Measurements from ENCODE around the gene ARHGAP21.
A peak's percentile ranks its signal among the peaks of the same experiment; 100 is the strongest.
"Not testable (repeated sequence)": the region's sequence is repeated elsewhere in the genome, so short reads cannot be mapped to it uniquely, and the experiment has no call there.

The ARHGAP21 gene

DNA sequence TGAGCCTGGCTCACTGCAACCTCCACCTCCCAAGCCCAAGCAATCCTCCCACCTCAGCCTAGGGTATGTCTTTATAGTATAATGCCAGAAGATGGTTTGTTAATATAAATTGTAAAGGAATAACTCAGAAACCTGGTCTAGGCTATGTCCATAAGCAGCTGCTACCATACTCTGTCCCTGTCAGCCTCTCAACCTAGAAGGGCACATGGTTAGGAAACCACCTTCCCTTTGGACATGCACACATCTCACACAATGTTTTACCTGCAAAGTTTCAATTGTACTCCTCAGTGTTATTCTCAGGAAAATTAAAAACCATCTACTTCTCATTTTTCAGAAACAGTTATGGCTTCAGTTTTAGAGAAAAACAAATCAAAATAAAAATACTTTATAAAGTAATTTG is 40.1 kb downstream of the ARHGAP21 start:
- no peak for DNase-seq (ENCODE audit: low spot score)

DNA sequence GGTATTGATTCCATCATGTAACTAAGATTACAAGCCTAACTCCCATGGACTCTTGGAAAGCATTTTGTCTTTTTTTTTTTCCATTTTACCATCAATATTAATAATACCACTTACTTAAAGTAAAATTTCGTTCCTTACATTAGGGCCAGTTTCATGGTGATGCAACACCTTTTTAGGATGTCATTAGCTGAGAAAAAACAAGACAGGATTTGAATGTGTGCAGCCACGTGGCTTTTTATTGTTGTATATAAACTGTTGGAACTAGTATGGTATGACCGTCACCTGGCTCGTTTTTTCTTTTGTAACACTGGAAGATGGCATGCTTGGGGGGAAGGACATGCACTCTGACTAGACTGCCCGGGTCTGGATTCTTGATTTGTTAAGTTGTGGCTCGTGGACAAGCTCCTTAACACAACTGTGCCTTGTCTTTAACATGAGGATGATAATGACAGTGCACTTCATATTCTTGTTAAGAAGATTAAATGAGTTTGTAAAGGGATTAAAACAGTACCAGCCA is 42.1 kb downstream of the ARHGAP21 start:
- DNase-seq (ENCODE audit: low spot score), result no peak

DNA sequence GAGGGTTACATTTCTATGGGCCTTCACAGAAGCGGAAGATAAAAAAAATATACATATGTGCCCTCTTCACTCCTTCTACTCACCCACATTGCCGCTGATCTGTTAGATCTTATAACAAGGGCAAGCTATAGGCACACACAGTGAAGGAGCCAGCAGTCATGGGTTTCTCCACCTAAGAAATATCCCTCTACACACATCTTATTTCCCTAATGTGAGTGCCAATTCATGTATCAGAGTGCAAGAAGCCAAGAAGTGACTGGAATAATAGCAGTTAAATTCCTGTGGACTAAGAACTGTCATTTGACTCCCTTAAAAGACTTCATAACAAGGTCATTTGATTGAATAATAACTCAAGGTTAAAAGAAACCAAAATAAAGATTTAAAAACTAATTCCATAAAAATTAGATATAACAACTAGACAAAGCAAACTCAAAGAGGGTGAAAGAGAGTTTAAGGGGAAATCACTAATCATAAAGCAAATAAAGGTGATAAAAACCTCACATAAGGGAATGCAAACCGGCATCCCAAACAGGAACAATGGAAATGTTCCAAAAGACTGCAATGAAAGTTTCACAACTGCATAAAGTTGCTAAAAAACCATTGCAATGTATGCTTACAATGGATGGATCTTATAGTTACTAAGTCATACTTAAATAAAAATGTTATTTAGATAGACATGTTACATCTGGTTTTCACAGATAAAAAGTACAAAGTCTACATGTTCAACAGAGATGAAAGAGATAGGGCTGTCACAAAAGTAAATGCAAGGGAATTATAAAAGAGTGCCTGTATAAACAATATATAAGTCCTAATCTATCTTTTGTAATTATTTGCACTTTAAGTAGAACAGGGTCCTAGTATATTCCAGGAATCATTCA is 42.8 kb downstream of the ARHGAP21 start:
- DNase-seq (ENCODE audit: low spot score), result no peak

DNA sequence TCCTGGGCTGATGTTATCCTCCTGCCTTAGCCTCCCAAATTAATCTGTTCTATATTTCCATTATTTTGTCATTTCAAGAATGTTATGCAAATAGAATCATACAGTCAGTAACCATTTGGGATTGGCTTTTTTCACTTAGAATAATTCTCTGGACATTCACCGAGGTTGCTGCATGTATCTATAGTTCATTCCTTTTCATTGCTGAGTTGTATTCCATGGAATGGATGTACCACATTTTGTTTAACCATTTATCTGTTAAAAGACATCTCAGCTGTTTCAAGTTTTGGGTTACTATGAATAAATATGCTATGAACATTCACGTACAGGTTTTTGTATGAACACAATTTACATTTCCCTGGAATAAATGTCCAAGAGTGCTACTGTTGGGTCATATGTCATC is 44.9 kb downstream of the ARHGAP21 start:
- DNase-seq (ENCODE audit: low spot score), result no peak

DNA sequence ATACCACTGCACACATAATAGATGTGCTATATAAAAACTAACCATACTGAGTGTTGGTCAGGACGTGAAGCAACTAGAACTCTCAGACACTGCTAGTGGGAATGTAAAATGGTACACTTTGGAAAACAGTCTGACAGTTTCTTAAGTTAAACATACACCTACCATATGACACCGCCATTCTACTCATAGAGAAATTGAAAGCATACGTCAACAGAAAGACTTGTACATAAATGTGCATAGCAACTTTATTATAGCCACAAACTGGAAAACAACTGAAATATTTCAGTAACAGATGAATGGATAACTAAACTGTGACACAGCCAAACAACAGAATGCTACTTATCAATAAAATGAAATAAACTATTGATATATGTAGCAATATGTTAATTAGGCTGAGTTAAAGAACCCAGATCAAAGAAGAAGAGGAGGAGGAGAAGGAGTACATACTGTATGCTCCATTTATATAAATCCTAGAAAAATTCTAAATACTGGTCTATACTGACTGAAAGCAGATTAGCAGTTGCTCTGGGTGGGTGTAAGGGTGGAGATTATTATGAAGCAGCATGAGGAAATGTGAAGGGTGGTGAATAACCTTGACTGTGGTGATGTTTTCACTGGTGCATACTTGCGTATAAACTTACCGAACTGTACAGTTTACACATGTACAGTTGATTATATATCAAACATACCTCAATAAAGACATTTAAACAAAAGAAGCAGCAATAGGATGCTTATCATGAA is 48.6 kb downstream of the ARHGAP21 start:
- no peak for DNase-seq (ENCODE audit: low spot score)

DNA sequence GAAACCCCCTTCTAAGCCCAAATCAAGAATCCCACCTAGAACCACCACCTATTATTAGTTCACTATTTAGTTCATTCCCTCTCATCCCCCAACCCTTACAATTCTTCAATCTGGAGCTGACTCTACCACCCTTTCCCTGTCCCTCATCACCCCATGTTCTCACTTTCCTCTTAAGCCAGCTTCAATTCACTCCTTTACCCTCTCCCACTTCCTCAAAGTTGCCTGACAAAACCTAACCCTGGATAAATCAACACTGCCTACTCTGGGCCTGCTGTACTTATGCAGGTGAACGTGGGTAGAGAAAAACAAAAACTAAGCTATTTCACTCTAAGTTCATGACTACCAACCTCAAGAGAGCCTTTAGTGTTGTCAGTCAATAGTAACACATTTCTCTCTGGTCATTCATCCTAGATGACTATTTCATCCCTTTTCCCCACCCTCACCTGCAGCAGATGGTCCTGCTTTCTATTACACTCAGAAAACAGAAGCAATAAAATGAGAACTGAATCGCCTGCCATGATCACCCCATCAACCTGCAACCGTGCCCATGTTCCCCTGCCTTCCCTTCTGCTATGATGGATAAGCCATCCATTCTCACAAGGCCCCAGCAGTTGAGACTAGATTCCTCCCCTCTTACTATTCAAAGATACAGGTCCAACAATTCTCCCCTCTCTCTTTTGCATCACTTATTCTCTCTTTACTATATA is 52.6 kb downstream of the ARHGAP21 start:
- DNase-seq (ENCODE audit: low spot score), result no peak

DNA sequence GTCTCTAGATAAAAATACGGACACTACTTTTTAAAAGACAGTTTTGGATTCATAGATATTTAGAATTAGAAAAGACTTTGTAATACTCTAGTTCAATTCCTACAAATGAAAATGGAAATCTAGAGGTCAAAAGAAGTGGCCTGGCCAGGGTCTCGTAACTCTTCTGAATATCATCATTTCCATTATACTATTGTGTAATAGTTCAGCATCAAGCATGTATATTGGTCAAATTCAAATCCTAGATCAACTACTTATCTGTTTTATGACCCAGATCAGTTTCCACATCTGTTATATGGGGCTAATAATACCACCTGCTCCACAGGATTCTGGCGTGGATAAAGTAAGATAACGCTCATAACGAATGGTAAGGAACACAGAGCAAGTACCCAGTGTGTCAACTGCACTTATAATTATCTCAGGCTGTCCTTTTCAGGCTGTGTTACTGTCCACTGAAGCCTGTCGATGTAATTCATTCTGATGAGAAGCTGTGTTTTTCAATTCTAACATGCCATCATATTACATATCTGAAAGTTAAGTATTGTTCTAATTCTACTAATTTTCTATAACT is 54.3 kb downstream of the ARHGAP21 start:
- no peak for DNase-seq (ENCODE audit: low spot score)

DNA sequence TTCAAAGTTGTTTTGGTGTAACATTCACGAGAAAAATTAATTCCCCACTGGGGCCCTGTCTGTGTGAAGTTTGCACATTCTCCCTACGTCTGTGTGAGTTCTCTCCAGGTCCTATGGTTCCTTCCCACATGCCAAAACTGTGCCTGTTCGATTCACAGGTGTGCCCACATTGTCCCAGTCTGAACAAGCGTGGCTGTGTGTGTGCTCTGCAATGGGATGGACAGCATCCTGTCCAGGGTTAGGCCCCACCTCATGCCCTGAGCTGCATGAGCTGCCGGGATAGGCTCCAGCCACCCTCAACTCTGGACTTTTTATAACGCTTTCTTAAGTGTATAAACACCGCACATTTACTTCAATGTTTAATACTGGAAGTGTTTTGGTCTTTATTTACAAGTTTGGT is 55.4 kb downstream of the ARHGAP21 start:
- no peak for DNase-seq (ENCODE audit: low spot score)

DNA sequence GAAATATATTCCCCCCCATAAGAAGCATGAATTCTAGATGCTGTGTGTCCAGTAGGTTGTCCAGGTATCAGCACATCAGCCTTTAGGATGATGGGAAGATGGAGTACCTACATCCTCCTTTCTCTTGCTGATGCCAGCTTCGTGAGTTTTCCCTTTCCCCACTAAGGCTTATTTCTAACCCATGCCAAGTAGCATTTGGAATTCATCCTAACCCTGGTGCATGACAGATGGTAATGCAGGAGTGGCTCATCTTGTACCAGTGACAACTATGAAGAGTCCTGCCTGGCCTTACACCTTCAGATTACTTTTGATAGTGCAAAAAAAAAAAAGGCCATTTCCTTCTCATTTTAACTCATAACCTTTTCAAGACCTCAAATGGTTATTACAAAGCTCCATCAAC is 58.7 kb downstream of the ARHGAP21 start:
- no peak for DNase-seq (ENCODE audit: low spot score)

DNA sequence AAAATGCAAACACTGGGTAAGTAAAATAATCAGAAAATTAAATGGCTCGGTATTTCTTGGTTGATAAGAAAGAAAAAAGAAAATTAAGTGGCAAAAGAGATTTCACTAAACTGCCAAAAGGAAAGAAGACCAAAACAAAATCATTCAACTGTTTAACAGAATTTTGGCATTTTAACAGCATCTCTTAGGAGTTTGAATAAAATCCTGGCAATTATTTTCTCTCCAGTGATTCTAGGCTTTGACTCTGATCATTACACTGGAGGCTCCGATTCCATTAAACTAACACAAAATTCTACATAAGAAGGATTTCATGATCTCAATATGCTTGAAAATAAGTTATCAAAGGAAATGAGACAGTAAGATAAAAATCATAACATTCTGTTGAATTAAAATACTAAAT is 62.3 kb downstream of the ARHGAP21 start:
- DNase-seq (ENCODE audit: low spot score), result no peak

DNA sequence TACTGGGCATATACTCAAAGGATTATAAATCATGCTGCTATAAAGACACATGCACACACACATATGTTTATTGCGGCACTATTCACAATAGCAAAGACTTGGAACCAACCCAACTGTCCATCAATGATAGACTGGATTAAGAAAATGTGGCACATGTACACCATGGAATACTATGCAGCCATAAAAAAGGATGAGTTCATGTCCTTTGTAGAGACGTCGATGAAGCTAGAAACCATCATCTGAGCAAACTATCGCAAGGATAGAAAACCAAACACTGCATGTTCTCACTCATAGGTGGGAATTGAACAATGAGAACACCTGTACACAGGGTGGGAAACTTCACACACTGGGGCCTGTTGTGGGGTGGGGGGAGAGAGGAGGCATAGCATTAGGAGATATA is 65.4 kb downstream of the ARHGAP21 start:
- DNase-seq (ENCODE audit: low spot score), result not testable (repeated sequence)

DNA sequence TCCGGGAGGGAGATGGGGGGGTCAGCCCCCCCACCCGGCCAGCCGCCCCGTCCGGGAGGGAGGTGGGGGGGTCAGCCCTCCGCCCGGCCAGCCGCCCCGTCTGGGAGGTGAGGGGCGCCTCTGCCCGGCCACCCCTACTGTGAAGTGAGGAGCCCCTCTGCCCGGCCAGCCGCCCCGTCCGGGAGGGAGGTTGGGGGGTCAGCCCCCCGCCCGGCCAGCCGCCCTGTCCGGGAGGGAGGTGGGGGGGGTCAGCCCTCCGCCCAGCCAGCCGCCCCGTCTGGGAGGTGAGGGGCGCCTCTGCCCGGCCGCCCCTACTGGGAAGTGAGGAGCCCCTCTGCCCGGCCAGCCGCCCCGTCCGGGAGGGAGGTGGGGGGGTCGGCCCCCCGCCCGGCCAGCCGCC is 67.4 kb downstream of the ARHGAP21 start:
- DNase-seq (ENCODE audit: low spot score), result not testable (repeated sequence)

DNA sequence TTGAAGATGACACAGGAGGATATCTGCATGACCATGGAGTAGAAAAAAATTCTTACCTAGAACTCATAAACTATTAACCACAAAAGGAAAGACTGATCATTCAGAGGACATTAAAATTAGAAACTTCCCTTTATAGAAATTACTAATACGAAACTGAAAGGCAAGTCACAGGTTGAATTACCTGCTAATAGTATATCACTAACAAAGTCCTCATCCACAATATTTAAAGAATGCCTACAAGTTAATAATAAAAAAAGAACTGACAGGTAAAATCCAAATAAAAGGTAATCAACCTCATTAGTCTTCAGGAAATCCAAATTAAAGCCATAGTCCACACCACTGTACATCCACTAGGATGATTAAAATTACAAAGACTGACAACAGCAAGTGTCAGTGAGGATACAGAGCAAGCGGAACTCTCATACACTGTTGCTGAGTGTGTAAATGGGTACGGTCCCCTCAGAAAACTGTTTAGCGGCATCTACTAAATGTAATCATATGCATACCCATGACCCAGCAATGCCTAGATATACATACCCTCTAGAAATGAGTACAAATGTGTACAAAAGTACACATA is 71.2 kb downstream of the ARHGAP21 start:
- DNase-seq (ENCODE audit: low spot score), result no peak

DNA sequence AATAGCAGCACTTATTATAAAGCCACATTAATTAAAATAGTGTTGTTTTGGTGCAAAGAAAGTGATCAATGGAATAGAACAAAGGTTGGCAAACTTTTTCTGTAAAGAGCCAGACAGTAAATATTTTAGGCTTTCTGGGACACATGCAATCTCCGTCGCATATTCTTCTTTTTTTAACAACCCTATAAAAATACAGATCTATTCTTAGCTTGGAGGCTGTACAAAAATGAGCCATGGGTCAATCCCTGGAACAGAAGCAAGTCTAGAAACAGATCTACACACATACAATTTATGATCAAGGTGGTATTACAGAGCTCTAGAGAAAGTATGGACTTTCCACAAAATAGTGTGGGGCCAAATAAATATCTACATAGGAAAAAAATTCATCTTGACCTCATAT is 71.8 kb downstream of the ARHGAP21 start:
- no peak for DNase-seq (ENCODE audit: low spot score)

DNA sequence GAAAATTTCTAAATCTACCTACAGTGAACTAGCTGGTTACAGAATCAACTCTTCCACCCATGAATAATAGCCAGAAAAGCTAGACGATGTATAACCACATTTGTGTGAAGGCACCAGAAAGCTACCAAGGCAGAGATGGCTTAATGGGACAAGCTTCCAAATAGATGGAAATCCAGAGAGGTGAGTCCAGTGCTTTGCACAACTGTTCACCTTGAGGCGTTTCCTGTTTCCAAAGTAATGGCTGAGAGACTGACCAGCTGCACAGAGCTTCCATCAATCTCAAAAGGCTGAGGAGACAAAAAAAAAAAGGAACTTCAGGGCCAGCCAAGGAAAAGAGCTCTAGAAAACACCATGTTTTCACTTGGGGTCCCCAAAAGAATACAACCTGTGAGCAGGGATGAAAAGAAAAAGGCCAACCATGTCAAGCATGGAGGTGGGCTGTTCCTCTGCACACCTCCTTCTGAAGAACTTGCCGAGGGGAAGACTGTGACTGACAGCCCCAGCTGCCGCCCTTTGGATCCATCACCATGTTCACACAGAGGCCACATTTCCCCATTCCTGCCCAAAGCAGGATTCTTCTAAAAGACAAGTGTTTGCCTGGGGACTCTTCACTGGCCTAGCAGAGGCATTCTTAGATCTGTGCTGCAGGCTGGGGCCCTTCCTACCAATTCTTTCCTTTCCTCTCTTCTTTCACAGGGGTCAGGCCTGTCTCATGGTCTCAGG is 72.9 kb downstream of the ARHGAP21 start:
- no peak for DNase-seq (ENCODE audit: low spot score)

DNA sequence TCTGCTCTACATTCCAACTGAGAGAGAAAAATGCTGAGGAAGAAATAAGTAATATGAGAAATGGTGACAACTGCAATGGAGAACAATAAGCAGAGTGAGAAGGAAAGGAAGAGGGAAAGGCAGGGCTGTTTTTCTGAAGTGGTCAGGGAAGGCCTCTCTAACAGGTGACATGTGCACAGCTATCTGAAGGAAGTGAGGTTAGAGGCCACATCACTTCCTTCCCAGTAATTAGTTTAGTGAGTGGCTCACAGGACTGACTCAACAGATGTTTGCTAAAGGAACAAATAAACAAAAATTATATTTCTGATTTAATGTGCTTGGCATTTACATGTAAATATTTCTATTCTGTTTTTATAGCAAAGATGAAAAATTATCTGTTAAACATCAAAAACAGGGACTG is 77.9 kb downstream of the ARHGAP21 start:
- DNase-seq (ENCODE audit: low spot score), result no peak

DNA sequence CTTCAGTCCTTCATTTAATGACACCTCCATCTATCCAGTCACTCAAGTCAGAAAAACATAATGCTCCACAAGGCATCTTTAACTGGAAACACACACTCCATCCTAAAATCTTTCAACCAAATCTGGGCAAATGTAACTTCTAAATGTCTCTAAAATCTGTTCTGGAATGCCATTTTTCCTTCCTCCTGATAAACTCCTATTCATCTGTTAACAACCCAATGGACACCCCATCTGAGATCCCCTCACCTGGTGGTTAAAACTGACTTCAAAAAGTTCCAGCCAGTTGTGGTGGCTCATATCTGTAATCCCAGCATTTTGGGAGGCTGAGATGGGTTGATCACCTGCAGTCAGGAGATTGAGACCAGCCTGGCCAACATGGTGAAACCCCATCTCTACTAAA is 78.7 kb downstream of the ARHGAP21 start:
- DNase-seq (ENCODE audit: low spot score), result no peak

DNA sequence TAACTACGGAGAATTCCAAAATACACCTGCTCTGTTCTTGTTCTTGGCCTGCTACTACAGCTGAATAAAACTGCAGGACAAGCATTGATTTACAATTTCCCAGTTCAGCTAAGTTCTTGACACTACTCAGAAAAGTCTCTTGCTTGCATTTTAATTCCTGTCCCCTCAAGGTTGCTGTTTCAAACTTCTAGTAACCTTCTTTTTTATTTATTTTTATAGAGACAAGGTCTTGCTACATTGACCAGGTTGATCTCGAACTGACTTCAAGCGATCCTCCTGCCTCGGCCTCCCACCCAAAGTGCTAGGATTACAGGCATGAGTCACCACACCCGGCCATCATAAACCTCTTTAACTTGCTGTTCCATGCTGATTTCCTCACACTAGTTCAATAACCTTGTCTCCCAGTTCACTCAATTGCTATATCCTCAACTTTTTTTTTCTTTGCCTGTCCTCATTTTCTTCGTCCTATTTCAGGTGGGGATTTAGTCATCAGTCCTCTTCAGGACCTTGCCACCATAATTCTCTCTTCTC is 79.9 kb downstream of the ARHGAP21 start:
- DNase-seq (ENCODE audit: low spot score), result peak; percentile 45

DNA sequence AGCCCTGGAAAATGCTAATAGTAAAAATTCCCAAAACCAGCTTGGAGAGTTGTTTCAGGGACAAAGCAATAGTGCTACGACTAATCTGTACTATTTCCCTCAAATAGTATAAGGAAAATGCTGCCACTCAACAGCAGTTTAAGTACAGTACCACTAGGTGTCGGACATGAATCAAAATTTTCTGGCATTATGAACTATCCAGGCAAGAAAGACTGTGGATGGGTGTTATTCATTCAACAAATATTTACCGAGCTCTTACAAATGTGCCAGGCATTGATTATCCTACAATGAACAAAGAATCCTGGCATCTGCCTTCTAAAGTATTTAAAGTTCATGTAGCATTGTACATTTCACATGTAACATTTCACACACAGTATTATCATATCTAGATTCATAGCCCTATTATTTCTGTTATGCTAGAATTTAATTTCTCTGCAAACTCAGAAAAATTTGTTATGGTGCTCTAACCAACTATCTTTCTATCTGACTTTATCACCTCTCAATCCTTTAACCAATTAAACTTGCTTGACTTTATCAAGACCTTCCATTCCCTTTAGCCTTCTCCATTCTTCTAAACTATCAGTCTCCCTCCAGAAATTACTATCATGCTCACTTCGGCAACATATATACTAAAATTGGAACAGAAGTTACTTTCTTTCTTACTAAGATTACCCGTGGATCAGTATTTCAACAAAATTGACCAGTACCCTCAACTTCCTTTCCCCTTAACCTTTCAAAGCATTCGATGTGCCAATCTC is 80.6 kb downstream of the ARHGAP21 start:
- peak; percentile 61 for DNase-seq (ENCODE audit: low spot score)

DNA sequence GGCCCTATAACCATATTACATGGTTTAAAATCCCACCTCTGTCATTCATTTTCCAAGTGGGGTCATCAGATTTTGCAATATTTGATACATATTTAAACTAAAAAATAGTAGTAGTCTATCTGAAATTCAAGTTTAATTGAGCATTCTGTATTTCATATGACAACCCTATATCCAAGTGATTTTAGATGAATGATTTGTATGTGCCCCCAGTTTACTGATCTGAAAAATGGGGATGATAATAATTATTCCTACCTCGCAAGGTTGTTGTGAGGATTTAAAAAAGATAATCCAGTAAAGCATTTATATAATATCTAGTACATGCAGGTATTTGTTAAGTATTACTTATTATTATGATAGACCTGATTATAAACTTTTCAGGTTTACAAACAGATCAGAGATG is 84.6 kb downstream of the ARHGAP21 start:
- no peak for DNase-seq (ENCODE audit: low spot score)
